Dermis microvascular lymphatic vessel endothelial cell (primary cell): ENCODE data around the gene RGS19. TPM values are rescaled to one million over a fixed set of nuclear protein-coding genes. Genes with fewer than 3 reads are reported as not detected.

Experiments
- DNase-seq, 2 donors: peaks; one replicate each; pipeline versions ENCODE4 v3.0.0 to v3.0.0-alpha.2; 2010; ENCODE audit warnings: low read depth in 2 of 2
- total RNA-seq: library from RNA; depleted of rRNA; stranded (reverse); fragments of >200 nt; gene quantifications from 2 replicates; pipeline ENCODE4 v1.2.1, GENCODE V29; 2014

Gene RGS19
- total RNA-seq, 1 donor from 2014 or later, result 12.8 TPM

DNA sequence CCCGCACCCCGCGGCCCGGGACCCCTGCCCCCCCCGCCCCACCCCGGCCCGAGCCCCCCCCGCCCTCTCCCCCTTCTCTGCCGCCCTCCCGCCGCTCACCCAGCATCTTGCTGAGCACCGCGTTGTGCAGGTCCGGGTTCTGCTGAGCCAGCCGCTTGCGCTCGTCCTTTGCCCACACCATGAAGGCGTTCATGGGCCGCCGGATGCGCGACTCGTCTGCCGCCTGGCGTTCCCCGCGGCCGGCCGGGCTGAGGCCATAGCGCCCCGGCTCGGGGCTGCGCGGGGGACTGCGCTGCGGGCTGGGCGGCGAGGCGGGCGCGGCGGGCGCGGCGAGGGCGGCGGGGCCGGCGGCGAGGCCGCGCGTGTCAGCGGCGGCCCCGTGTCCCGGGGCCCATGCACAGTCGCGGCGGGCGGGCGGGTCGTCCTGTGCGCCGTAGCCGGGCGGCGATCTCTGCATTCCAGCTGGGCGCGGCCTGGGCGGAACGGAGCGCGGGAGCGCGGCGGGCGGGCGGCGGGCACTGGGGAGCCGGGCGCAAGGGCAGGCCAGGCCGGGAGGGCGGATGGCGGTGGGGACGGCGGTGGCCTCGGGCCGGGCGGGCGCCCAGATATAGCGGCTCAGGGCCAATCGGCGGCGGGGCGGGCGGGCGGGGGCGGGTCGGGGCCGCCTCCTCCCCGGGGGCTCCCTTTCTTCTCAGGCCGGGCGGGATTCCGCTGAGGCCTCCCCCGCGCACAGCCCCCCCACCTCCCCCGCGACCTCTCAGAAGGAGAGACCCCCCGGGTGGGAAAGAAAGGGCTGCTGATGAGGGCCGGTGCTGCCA, 30.0 kb downstream of the RGS19 start, which contains the start of gene SOX18:
TSS of gene SOX18 (minus strand) at position 580 of the 818 bp plus-strand sequence. CDS start at position 457, 123 bp downstream.
- peak in 1 of 2 donors; percentile 81 for DNase-seq

GRCh38 chr20:64048402-64049044, 30.8 kb downstream of the RGS19 start:
- DNase-seq, result no peak

DNA sequence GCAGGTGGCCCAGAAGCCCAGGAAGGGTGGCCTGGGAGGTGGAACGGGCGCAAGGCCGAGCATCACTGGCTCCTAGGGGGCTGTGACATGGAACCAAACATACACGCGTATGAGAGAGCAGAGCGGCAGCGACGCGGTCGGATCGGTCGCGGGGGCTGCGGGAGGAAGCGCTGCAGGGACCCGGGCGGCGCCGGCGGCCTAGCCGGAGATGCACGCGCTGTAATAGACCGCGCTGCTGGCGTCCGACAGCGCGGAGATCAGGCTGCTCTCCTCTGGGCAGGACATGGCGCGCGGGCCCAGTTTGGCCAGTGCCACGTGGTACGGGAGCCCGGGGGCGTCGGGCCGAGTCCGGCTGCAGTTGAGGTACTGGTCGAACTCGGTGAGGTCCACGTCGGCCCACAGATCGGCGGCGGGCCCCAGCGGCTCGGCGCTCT, 31.3 kb downstream of the RGS19 start:
- peak in 1 of 2 donors; percentile 42 for DNase-seq

- DNase-seq, result peak in 1 of 2 donors; percentile 23
Measured at GRCh38 chr20:64047046-64047389, 32.3 kb downstream of the RGS19 start.

DNA sequence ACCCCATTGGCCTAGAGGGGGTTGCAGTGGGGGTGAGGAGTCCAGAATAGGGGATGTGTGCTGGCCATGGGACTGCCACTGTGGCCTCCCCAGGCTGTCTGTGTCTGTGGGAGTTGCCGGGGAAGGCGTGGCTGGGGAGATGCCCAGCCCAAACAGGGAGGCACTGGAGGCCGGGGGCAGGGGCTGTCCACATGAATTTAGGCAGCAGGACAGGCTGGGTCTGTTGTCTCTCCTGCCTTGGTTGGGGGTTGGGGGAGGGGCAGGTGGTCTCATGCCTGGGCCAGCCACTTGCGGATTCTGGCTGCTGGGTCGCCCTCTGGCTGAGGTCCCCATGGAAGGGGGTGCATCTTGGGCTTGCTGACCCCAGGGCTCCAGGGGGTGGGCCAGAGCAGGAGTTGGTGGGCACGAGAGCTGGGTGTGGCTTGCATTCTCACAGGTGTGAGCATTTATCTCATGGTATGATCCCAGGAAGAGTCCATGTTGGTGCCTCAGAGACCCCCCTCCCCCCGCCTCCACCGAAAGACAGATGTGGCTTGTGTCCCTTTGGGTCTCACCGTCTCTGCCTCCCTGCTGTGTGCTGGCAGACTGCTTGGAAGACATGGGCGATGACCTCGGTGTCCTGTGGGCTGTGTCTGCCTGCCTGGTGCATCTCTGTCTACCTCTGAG, 33.8 kb downstream of the RGS19 start:
- peak in 1 of 2 donors; percentile 45 for DNase-seq

DNA sequence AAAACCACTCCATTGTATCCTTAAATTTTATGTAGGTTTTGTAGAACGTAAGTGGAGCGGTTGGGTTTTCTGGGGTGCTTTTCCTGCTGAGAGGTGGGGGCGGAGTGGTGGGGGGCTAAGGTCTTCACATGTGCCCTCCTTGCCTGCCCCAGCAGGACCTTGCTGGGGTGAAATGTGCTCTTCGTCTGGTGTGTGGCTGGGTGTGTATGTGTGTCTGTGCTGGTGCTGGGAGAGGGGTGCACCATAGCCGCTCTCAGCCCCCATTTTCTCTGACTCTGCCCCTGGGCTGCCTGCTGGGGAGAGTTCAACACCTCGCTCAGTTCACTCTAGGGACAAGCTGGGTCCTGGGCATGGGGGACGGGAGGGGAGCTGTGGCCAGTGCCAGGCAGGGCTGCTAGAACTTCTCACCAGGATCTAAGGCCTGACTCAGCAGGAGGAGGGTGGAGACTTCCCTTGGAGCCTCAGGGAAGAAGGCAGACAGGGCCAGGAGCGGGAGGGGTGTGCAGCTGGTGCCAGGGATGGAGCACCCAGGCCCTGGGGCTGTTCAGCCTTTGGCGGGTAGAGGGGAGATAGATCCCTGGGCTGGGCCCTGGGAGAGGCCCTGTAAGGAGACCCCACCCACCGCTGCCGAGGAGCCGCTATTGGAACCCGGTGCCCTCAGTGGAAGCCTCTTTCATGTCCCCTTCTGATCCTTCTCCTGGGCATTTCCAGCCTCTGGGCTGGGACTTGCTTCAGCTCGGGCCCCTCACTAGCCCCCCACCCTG, 34.7 kb downstream of the RGS19 start:
- DNase-seq, result peak in 1 of 2 donors; percentile 83

DNA sequence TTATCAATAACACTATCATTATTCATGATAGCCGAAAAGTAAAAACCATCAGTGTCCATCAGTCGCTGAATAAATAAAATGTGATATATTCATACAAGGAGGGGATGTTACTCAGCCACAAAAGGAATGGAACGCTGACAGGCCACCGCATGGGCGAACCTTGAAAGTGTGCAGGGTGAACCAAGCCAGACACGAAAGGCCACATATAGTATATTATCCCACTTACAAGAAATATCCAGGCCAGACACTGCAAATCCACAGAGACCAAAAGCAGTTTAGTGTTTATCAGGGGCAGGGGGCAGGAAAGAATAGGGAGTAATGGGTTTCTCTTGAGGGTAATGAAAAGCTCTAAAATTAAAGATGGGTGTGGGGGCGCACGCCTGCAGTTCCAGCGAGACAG, 35.5 kb downstream of the RGS19 start:
- peak in 1 of 2 donors; percentile 52 for DNase-seq

- peak; percentile 80 to 91 for DNase-seq
Measured at GRCh38 chr20:64042054-64042781, 37.1 kb downstream of the RGS19 start.

GRCh38 chr20:64041781-64042053, 37.6 kb downstream of the RGS19 start:
- no peak for DNase-seq

DNA sequence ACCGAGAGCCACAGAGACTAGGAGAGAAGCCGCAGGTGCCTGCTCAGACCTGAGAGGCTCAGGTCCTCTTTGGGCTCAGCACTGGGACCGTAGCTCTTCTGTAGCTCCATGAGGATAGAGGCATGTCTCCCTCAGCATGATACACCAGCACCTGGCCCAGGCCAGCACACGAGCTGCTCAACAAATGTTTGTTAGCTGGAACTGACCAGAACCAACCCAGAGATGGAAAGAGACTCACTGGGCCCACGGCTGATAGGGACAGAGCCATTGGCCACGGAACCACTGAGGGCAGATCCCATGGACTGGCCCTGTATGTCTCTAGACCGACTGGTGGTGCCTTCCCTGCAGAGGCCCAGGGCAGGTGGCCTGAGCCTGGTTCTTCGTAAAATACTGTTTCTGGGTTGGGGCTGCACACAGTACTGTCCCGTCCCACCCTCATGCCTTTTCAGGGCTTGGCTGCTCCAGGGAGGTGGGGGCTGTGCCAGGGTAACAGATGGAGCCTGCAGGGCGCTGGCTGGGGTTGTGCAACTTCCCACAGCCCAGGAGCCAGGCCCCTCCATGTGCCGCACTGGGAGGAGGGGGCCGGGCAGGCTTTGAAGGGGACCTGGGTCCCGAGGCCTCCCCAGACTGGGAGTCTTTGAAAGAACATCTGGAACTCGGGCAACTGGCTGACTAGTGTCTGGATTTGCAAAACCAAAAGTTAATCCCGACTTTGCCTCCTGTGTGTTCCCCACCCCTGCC, 38.1 kb downstream of the RGS19 start:
- no peak for DNase-seq

GRCh38 chr20:64040231-64041039, 38.9 kb downstream of the RGS19 start:
- no peak for DNase-seq

DNA sequence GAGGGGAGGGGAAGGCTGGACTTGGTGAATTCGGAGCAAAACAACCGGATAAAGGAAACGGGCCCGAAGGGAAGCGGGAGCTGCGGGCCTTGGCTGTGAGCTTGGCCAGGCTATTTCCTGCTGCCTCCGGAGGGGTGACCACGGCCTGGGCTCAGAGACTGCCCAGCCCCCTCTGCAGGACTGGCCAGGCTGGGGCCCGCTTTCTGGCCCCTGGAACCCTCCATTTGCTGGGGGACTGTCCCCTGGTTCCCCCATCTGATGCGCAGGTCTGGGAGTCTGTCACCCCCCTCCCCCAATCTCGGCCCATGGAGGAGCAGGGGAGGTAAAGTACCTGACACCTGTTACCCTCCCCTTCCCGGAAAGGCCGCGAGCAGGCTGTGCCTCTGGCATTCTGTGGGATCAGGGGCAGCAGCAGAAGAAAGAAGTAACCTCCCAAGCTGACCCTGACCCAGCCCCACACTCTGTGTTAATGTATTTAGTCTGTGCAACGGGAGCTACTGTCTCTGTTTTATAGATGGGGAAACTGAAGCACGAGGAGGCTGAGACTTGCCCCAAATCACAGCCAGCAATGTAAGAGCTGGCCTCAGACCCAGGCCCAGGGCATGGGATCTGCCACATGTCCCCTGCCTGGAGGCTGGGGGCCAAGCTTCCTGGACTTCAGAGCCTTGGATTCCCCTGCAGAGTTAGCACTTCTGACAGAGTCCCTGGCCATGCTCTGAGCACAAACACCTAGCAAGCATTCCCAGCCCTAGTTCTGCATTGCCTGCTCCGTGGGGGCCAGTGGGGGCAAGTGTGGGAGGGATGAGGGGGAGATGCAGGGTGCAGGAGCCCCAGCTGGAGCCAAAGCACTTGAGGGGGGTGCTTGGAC, 39.8 kb downstream of the RGS19 start:
- DNase-seq, result peak in 1 of 2 donors; percentile 30

GRCh38 chr20:64038565-64039292, 40.6 kb downstream of the RGS19 start:
- peak; percentile 96 to 97 for DNase-seq

- DNase-seq, result no peak
Measured at GRCh38 chr20:64038224-64038564, 41.1 kb downstream of the RGS19 start.

DNA sequence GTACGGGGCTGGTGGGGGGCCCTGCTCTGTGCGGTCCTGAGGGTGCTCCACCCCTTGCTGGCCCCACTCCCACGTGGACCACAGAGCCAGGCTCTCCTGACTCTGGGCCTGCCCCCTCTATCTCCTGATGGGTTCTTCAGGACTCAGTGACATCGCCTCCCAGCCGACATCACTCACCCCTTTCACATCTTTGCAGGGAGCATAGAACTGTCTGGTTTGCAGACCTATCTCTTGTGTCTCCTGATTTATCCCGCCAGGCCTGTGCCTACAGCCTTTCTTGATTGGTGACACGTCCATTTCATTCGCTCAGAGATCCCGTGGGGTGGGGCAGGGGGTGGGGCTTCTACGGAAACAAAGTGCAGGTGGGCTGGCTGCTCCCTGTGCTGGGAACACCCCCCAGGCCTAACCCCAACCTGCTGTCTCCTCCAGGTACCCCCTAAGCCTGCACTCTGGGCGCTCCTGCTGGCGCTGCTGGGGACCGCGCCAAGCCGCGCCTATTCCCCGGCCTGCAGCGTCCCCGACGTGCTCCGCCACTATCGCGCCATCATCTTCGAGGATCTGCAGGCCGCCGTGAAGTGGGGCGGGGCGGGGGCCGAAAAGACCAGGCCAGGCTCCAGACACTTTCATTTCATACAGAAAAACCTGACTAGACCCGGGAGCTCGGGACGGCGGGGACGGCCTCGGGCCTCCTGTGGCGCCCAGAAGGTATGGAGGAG, 41.7 kb downstream of the RGS19 start:
- peak in 1 of 2 donors; percentile 26 for DNase-seq

- DNase-seq, result no peak
Measured at GRCh38 chr20:64037199-64037497, 42.2 kb downstream of the RGS19 start.
